Ishikawa (cell line): ENCODE measurements around the gene ZNF546.

Source experiments
- CEBPB ChIP-seq: IDR thresholded peaks from 2 replicates; pipeline ENCODE4 v1.6.1; 2012
- CREB1 ChIP-seq: IDR thresholded peaks from 2 replicates; pipeline ENCODE4 v1.6.1; 2012; ENCODE audit warnings: low read depth
- EP300 ChIP-seq: IDR thresholded peaks from 2 replicates; pipeline ENCODE4 v1.6.1; 2012; ENCODE audit warnings: borderline replicate concordance
- FOXM1 ChIP-seq: IDR thresholded peaks from 2 replicates; pipeline ENCODE4 v1.6.1; 2012; ENCODE audit warnings: low read depth, borderline replicate concordance
- MAX ChIP-seq: IDR thresholded peaks from 2 replicates; pipeline ENCODE4 v1.6.1; 2012
- NFIC ChIP-seq: IDR thresholded peaks from 2 replicates; pipeline ENCODE4 v1.6.1; 2012
- RAD21 ChIP-seq: IDR thresholded peaks from 2 replicates; pipeline ENCODE4 v1.6.1; 2012; ENCODE audit warnings: low read depth
- TAF1 ChIP-seq: IDR thresholded peaks from 2 replicates; pipeline ENCODE4 v1.6.1; 2012; ENCODE audit warnings: low read depth, mild to moderate bottlenecking
- TCF12 ChIP-seq: IDR thresholded peaks from 2 replicates; pipeline ENCODE4 v1.6.1; 2012; ENCODE audit warnings: low read depth
- TEAD4 ChIP-seq: IDR thresholded peaks from 2 replicates; pipeline ENCODE4 v1.6.1; 2012
- ZBTB7A ChIP-seq: IDR thresholded peaks from 2 replicates; pipeline ENCODE4 v1.6.1; 2012; ENCODE audit warnings: low read depth
- TF ChIP-seq, protein P1 (sequence below): IDR thresholded peaks from 2 replicates; pipeline ENCODE4 v1.6.1; 2012; ENCODE audit warnings: low read depth, mild to moderate bottlenecking
- TF ChIP-seq, protein P2 (sequence below): IDR thresholded peaks from 2 replicates; pipeline ENCODE4 v1.6.1; 2012

GRCh38 chr19:39963898-39964297 is 33.0 kb upstream of the ZNF546 start:
- TF ChIP-seq RAD21 (no peak), ZBTB7A (no peak), CREB1 (no peak), CEBPB (no peak), TAF1 (no peak), NFIC (no peak), MAX (no peak), EP300 (no peak), TCF12 (no peak), TEAD4 (no peak), FOXM1 (no peak)
- TF ChIP-seq, protein P1, sequence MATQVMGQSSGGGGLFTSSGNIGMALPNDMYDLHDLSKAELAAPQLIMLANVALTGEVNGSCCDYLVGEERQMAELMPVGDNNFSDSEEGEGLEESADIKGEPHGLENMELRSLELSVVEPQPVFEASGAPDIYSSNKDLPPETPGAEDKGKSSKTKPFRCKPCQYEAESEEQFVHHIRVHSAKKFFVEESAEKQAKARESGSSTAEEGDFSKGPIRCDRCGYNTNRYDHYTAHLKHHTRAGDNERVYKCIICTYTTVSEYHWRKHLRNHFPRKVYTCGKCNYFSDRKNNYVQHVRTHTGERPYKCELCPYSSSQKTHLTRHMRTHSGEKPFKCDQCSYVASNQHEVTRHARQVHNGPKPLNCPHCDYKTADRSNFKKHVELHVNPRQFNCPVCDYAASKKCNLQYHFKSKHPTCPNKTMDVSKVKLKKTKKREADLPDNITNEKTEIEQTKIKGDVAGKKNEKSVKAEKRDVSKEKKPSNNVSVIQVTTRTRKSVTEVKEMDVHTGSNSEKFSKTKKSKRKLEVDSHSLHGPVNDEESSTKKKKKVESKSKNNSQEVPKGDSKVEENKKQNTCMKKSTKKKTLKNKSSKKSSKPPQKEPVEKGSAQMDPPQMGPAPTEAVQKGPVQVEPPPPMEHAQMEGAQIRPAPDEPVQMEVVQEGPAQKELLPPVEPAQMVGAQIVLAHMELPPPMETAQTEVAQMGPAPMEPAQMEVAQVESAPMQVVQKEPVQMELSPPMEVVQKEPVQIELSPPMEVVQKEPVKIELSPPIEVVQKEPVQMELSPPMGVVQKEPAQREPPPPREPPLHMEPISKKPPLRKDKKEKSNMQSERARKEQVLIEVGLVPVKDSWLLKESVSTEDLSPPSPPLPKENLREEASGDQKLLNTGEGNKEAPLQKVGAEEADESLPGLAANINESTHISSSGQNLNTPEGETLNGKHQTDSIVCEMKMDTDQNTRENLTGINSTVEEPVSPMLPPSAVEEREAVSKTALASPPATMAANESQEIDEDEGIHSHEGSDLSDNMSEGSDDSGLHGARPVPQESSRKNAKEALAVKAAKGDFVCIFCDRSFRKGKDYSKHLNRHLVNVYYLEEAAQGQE = no peak
- TF ChIP-seq, protein P2, sequence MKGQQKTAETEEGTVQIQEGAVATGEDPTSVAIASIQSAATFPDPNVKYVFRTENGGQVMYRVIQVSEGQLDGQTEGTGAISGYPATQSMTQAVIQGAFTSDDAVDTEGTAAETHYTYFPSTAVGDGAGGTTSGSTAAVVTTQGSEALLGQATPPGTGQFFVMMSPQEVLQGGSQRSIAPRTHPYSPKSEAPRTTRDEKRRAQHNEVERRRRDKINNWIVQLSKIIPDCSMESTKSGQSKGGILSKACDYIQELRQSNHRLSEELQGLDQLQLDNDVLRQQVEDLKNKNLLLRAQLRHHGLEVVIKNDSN = no peak
